ENCODE results near the gene CRABP2. TPM values are rescaled to one million over a fixed set of nuclear protein-coding genes. Genes with fewer than 3 reads are reported as not detected.
A peak's percentile ranks its signal among the peaks of the same experiment; 100 is the strongest.

Gene CRABP2
- total and polyA plus RNA-seq, 2 experiments from 2014 or later = 45.9 to 137 TPM

DNA sequence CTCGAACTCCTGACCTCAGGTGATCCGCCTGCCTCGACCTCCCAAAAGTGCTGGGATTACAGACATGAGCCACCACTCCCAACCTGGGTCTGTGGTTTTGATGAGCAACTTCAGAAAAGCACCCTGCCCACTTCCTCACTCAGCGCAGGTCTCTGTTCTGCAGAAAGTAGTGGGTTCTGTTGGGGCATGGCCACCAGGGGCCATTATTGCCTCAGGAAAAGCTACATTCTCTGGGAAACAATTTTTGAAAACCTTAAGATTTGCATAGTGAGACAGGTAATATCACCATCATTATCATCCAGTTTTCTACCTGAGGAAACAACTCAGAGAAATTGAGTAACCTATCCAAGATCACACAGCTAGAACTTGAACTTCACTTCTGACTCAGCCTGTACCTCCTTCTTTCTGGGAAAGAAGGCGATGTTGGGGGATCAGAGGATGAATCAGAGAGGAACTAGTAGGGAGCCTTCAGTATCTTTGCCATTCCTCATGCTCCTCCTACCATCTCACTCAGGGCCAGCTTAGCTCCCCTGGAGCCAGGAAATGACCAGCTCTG is 21.1 kb downstream of the CRABP2 start (continued):
- TF ChIP-seq, protein P1, sequence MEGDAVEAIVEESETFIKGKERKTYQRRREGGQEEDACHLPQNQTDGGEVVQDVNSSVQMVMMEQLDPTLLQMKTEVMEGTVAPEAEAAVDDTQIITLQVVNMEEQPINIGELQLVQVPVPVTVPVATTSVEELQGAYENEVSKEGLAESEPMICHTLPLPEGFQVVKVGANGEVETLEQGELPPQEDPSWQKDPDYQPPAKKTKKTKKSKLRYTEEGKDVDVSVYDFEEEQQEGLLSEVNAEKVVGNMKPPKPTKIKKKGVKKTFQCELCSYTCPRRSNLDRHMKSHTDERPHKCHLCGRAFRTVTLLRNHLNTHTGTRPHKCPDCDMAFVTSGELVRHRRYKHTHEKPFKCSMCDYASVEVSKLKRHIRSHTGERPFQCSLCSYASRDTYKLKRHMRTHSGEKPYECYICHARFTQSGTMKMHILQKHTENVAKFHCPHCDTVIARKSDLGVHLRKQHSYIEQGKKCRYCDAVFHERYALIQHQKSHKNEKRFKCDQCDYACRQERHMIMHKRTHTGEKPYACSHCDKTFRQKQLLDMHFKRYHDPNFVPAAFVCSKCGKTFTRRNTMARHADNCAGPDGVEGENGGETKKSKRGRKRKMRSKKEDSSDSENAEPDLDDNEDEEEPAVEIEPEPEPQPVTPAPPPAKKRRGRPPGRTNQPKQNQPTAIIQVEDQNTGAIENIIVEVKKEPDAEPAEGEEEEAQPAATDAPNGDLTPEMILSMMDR (conservative IDR thresholded peaks at IDR 0.05; ENCODE audit: low read depth in 2 of 2) = peak; percentile 46 to 60

GRCh38 chr1:156682166-156682890 is 23.1 kb downstream of the CRABP2 start:
- TF ChIP-seq, protein P1 (conservative IDR thresholded peaks at IDR 0.05; ENCODE audit: low read depth in 2 of 2) = peak; percentile 34 to 54
- no peak for TF ChIP-seq CREB1 (CRISPR knock-in tag; IDR thresholded peaks at IDR 0.05; ENCODE audit: low read depth)
- DNase-seq (ENCODE audit: low spot score) (peak; percentile 80), ATAC-seq (peak; percentile 63)
- Histone ChIP-seq H3K79me2 (replicated peaks; ENCODE audit: insufficient read depth) (no peaks in the 10 kb centered on the region), H2AFZ (peak overlapping the region; percentile 87), H3F3A (replicated peaks; ENCODE audit: low read depth) (no peaks in the 10 kb centered on the region), H3K36me3 (ENCODE audit: insufficient read depth) (no peaks in the 10 kb centered on the region), H3K27ac (ENCODE audit: low read depth) (no peak overlapping the region), H3K27me3 (ENCODE audit: insufficient read depth) (peaks cover 5% of the 10 kb centered on the region), H3K4me3 (no peak overlapping the region), H3K4me1 (ENCODE audit: insufficient read depth) (peaks cover 13% of the 10 kb centered on the region), H4K20me1 (replicated peaks; ENCODE audit: insufficient read depth) (no peaks in the 10 kb centered on the region), H3K9me2 (ENCODE audit: insufficient read depth) (no peaks in the 10 kb centered on the region), H3K4me2 (no peak overlapping the region)
- H3K27ac Mint-ChIP-seq = no peak overlapping the region
- no peak overlapping the region for H3K4me3 Mint-ChIP-seq
- H3K4me1 Mint-ChIP-seq = peaks cover 31% of the 10 kb centered on the region
- no peaks in the 10 kb centered on the region; the same call in 2 of the 3 replicates for H3K36me3 Mint-ChIP-seq (ENCODE audit: low read depth)
- no peaks in the 10 kb centered on the region; the same call in 2 of the 3 replicates for H3K9me3 Mint-ChIP-seq
- H3K27me3 Mint-ChIP-seq (ENCODE audit: insufficient read depth, low read depth, poor library complexity) = peaks cover 15% of the 10 kb centered on the region

DNA sequence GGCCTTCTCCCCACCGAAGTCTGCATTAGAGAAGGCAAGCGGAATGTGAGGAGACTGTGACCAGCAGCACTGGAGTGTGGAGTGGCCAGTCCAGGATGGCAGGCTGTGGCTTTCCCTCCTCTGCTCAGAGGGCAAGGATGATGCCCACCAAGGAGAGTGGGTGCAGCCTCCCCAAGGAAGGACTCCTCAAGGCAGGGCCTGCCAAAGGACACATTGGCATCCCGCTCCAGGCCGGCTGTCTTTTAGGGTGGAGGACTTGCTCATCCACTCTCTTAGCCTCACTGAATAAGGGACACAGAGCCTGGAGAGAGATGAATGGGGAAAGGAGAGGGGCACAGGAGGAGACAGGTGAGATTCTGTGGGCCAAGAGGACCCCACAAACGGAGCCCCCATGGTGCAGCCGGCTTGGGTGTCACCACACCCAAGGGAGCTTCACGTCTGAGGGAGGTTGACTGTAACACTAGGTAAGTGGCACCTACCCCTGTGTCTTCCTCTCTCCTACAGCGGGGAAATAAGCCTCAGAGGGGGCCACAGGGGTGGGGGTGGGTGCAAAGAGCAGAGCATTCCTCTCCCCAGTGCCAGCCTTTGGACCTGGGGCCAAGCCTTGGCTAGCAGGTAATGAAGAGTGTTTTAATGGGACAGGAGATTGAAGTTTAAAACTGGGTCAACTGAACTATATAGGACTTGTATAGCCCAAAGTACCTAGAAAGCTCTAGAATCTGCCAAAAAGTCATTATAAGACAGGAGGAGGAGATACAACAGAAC is 24.0 kb downstream of the CRABP2 start:
- Histone ChIP-seq H3K27ac (ENCODE audit: low read depth) (no peak overlapping the region), H2AFZ (no peak overlapping the region; the same call in 1 of the 2 replicates), H3K9me2 (ENCODE audit: insufficient read depth) (no peaks in the 10 kb centered on the region), H4K20me1 (replicated peaks; ENCODE audit: insufficient read depth) (no peaks in the 10 kb centered on the region), H3F3A (replicated peaks; ENCODE audit: low read depth) (no peaks in the 10 kb centered on the region), H3K79me2 (replicated peaks; ENCODE audit: insufficient read depth) (peaks cover 7% of the 10 kb centered on the region), H3K36me3 (ENCODE audit: insufficient read depth) (no peaks in the 10 kb centered on the region), H3K4me3 (no peak overlapping the region), H3K4me1 (ENCODE audit: insufficient read depth) (peaks cover 13% of the 10 kb centered on the region), H3K27me3 (ENCODE audit: insufficient read depth) (peaks cover 13% of the 10 kb centered on the region), H3K4me2 (no peak overlapping the region)
- Mint-ChIP-seq H3K4me1 (peaks cover 32% of the 10 kb centered on the region), H3K27me3 (ENCODE audit: insufficient read depth, low read depth, poor library complexity) (peaks cover 15% of the 10 kb centered on the region), H3K27ac (no peak overlapping the region), H3K36me3 (ENCODE audit: low read depth) (no peaks in the 10 kb centered on the region; the same call in 2 of the 3 replicates), H3K4me3 (no peak overlapping the region), H3K9me3 (no peaks in the 10 kb centered on the region; the same call in 2 of the 3 replicates)
- DNase-seq (ENCODE audit: low spot score) (no peak), ATAC-seq (no peak)
- TF ChIP-seq, protein P1 (conservative IDR thresholded peaks at IDR 0.05; ENCODE audit: low read depth in 2 of 2) = no peak
- no peak for TF ChIP-seq REST (IDR thresholded peaks at IDR 0.05; ENCODE audit: unreplicated experiment)
- TF ChIP-seq JUNB (IDR thresholded peaks at IDR 0.05; ENCODE audit: unreplicated experiment) = no peak
- no peak for TF ChIP-seq ETS1 (IDR thresholded peaks at IDR 0.05)
- TF ChIP-seq STAT1 (IDR thresholded peaks at IDR 0.05; ENCODE audit: unreplicated experiment) = no peak
